HG03521 (cell line): ENCODE measurements around the gene UTS2.

Source experiments
- ATAC-seq: cut with Tn5 transposase; IDR thresholded peaks from one replicate; pipeline ENCODE4 v1.9.1; 2021; ENCODE audit warnings: mild to moderate bottlenecking, moderate library complexity; ENCODE audit not compliant: unreplicated experiment

Gene UTS2, protein sequence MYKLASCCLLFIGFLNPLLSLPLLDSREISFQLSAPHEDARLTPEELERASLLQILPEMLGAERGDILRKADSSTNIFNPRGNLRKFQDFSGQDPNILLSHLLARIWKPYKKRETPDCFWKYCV

DNA sequence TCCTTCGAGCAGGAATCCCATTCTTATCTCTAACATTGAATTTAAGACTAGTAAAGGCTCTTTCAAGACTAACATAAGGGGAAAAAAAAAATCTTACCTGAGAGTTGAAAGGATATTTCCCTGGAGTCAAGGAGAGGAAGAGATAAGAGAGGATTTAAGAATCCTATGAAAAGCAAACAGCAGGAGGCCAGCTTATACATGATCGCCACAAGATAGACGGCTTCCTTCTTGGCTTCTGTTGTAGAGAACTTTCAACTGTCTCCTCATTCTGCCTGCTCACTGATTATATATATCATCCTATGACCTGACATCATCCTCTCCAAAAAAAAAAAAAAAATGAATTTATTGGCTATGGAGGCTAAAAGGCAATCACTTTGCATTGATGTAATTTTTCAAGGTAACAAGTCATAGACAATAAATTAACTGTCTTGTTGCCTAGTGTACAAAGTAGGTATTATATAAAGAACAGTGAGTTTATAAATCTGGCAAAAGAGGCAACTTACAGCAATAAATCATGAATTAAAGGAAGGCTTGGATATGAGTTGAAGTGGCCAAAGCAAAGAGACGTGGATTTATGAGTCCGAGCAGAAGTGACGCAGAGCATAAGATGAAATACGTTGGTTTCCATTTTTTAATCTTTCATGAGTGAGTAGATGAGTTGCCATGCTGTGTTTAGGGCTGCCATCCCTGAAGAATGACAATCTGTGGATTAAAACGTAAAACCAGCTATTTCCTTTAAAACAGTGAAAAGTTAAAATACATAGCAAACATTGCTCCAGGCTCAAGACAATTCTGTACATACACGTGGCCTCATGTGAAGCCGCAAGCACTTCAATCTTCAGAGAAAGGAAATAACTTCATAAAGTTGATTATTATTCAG is at the start of gene UTS2:
TSS of gene UTS2 (minus strand) at position 262 of the 880 bp plus-strand sequence. CDS start at position 200, 62 bp downstream.
- no peak for ATAC-seq

DNA sequence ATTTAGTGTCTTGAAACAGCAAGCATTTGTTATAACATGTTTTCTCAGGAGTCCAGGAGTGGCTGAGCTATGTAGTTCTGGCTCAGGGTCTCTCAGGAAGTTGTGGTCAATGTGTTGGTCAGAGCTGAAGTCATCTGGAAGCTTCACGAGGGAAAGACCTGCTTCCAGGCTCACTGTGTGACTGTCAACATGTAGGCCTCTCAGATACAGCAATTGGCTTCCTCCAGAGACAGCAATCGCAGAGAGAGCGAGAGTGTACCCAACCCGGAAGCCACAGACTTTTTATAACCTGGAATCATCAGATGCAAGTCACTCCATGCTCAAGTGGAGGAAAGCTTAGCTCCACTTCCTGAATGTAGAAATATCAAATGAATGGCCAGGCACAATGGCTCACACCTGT is 46.9 kb upstream of the UTS2 start:
- no peak for ATAC-seq

DNA sequence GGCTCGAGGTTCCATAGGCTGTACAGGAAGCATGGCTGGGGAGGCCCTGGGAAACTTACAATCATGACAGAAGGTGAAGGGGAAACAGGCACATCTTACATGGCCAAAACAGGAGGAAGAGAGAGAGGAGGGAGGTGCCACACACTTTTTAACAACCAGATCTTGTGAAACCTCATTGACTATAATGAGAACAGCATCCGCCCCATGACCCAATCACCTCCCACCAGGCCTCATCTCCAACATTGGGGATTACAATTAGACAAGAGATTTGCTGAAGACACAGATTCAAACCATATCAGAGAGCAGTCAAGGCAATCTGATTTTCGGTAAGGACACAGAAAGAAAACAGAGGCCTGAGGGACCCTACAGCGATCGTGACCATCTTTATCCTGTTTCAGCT is 46.1 kb upstream of the UTS2 start:
- ATAC-seq: no peak

DNA sequence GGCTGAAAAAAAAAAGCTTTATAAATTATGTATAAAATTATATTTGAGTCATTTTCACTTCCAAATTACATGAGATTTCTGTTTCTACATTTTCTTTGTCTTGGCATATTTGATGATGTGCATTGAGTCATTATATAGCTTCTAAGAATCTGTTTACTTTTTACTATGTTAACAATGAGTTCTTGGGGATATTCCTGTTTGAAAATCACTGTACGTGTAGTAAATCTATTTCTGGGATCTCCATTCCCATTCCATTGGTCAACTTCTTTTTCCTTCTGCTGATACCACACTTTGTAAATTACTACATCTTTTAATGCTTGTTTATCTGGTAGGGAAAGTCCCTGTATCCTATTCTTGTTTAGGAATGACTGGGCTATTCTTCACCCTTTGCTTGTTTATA is 44.1 kb upstream of the UTS2 start:
- no peak for ATAC-seq

DNA sequence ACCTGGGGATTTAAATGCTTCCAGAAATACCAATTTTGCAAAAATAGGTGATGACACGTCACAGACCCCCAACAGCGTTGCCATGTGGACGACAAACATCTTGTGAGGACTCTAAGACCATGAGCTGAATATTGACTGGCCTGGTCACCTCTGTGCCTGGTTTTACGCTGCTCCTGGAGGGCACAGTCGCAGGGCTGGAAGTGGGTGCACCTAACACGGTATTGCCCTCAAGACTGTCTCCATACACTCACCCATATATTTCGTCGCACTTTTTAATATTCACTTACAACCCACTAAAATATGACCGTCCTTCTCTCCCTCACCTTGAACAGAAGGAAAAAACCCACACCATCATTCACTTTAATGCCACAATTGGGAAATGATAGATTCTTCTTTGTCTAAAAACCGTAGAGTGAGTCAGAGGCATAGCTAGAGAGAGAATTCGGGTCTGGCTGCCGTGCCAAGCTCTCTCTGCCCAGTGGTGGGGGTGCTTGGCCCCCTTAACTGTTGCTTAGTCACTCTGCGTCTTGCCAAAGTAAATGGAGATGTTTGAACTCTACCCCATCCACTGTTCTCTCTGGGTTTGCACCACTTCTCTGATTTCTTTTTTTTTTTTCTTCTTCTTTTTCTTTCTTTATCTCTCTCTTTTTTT is 40.8 kb upstream of the UTS2 start:
- ATAC-seq: no peak

DNA sequence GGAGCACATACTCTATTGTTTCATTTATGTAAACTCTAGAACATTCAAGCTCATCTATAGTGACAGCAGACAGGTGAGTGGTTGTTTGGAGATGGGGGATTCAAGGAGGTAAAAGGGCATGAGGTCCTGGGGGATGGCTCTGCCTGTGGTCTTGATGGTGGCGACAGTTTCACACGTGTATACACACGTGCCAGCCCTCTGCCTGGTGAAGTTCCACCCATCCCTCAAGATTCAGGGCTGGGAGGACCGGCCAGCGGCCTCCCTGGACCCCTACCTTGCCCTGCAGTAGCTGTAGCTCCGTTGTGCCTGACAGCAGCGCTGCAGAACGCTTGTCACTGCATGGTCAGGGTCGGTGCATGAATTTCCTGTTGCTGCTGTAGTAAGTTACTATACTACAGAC is 38.9 kb upstream of the UTS2 start:
- no peak for ATAC-seq

DNA sequence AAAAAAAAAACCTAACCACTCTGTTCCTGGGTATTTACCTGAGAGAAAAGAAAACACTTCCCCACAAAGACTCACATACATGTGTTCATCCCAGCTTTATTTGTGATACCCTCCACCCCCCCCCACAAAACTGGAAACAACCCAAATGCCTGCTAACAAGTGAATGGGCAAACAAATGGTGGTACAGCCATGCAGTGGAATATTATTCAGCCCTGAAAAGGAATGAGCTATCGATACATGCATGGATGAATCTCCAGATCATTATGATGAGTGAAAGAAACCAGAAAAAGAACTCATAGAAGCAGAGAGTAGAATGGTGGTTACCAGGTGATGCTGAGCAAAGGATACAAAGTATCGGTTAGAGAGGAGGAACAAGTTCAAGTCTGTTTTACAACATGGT is 38.0 kb upstream of the UTS2 start:
- ATAC-seq: no peak

DNA sequence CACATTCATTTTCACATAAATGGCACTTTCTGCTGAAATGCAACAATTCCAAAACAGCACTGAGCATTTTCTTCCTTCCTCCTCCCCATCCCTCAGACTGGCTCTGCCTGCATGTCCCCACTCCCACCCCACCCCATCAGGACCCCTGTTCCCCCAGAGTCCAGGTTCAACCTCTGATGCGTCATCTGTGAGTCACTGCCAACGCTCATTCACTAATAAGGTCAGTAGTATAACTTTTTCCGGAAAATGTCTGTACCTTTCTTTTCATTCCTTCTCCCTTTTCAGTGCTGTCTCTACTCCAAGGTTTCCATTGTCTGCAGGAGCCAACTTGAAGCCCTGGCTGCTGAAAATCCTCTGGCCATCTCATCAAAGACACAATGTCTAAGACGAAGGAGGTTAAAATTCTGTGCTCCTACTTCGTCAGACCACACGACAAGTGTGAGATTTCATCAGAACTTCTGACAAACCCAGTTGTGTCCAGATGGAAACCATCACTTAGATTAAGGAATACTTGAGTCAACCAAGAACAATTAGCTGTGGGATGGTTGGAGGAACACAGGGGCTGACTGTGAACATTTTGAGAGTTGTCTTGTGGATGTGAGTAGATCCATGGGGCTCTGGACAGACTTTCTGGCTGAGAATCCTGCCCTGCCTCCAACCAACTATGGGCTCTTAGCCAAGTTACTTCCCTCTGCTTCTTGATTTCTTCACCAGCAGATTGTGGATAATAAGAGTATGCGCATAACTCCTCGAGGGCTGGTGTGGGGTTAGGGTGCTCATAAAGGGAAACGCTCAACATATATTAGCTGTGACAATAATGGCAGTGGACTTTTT is 35.6 kb upstream of the UTS2 start:
- ATAC-seq: no peak

DNA sequence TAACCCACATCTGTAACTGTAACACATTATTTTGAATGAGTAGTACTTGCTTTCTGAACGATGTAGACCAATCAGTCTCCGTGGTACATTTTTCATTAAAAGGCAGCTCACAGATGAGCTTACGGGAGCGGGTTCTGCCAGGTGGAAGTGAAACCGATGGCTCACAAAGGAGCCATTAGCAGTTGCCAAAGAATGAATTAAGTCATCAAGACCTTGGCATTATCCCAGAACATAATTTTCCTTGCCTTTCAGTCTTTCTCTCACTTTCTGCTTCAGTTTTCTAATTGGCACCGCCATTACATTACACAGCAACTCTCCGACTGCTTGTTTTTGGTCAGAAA is 33.5 kb upstream of the UTS2 start:
- no peak for ATAC-seq

DNA sequence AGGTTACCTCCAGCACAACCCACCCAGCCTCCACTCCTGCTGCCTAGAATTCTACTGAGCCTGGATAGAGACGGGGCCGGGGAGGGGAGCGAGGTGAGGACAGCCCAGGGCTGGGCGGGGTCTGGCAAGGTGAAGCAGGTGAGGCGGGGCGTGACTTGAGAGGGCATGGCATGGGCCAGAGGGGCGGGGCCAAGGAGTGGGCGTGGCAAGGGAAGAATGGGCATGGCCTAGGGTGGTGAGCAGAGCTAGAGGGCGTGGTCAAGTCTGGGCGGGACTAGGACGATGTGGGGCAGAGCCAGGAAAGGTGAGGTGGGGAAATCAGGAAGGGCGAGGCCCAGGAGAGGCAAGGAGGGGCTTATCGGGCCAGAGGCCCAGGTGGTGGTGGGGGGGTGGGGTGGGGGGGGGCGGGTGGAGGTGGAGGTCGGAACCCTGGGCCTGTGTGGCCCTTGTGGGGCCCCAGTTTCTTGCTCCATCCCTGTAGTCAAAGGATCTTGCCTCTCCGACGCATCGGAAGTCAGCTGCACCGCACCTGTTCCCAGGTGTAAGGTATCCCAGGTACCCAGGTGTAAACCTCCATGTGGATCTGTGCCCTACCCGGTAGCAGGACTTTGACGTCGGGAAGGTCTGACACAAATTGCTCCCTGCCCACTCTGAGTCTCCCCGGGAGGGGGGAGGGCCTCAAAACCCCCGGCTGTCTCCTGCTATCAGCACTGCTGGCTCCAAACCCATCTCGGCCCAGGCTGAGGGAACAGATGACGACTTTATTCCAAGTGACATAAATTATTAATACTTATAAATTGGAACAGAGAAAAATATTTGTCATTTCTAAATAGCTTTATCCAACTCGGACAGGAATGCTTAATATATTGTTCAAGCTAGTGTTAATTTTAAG is 32.9 kb upstream of the UTS2 start:
- no peak for ATAC-seq

DNA sequence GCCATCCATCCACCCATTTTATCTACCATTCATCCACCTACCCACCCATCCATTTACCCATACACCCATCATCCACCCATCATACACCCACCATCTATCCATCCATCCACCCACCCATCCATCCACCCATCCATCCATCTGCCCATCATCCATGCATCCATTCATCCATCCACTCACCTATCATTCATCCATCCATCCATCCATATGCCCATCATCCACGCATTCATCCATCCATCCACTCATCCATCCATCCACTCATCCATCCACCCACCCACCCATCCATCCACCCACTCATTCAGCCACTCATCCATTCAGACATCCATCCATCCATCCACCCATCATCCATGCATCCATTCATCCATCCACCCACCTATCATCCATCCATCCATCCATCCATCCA is 31.9 kb upstream of the UTS2 start:
- ATAC-seq: no peak

DNA sequence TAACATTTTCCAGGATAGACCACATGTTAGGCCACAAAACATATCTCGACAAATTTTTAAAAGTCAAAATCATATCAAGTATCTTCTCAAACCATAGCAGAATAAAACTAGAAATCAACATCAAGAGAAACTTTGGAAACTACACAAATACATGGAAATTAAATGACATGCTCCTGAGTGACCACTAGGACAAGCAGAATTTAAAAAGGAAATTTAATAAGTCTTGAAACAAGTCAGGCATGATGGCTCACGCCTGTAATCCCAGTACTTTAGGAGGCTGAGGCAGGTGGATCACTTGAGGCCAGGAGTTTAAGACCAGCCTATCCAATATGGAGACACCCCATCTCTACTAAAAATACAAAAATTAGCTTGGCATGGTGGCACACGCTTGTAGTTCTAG is 26.4 kb upstream of the UTS2 start:
- no peak for ATAC-seq

DNA sequence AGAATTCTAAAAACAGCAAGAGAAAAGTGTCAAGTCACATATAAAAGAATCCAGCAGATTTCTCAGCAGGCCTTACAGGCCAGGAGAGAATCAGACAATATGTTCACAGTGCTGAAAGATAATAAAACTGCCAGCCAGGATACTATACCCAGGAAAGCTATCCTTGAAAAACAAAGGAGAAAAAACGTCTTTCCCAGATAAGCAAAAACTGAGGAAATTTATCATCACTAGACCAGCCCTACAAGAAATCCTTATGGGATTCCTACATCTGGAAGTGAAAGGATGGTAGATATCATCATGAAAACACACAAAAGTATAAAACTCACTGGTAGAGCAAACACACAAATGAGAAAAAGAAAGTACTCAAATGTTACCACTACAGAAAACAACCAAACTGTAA is 25.2 kb upstream of the UTS2 start:
- no peak for ATAC-seq

DNA sequence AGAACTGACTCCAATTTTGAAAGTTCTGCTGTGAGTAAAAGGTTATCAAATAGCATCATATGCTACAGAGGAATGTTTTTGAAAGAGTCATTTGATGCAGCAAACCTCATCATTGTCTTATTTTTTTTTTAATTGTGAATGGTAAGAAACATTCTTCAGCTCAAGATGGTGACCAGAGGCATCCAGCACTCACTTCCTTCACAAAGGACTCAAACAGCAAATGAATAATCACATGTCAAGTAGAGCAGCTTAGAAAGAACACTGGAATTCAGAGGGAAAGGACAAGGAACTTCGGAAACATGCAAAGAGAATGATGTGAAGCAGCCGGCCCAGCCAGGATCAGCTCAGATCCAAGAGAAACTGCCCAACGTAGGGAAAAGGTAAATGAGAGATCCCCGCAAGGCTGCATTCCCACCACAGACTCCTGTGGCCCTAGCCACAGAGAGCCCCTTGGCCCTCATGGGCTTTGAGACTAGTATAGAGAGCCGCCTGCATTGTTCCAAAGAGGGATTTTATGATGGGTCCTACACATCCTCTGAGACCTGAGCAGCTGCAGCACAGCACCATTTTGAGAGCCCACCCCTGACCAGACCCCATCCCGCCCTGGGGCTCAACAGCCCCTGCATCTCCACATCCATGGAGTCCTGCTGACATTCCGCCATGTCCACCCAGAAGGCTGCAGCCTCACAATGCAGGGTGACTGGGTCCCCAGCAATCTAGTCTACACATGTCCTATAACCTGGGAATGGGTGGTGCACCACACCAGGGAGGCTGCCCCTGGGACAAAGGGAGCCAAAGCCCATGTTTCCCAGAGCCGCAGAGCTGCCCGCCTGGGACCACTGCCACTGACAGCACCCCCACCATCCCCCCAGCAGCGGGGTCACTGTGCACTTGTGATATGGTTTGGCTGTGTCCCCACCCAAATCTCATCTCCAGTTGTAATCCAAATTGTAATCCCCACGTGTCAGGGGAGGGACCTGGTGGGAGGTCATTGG is 21.2 kb upstream of the UTS2 start:
- no peak for ATAC-seq

DNA sequence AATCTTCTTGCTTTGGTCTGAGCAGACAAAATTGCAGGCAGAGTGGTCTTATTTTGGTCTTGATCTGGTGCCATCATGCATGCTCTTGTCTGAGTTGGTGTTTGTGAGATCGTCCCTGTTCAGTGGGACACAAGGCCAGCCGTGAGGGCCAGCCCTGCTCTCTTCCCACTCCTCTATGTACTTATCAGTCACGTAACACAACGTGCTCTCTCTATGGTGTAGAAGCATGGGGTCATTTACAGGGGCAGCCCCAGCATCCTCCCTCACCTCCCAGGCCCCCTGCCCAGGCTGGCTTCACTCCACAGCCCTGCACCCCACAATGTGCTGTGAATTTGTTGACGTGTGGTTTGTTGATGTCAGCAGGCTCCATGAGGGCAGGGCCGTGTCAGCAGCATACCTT is 18.3 kb upstream of the UTS2 start:
- ATAC-seq: no peak

DNA sequence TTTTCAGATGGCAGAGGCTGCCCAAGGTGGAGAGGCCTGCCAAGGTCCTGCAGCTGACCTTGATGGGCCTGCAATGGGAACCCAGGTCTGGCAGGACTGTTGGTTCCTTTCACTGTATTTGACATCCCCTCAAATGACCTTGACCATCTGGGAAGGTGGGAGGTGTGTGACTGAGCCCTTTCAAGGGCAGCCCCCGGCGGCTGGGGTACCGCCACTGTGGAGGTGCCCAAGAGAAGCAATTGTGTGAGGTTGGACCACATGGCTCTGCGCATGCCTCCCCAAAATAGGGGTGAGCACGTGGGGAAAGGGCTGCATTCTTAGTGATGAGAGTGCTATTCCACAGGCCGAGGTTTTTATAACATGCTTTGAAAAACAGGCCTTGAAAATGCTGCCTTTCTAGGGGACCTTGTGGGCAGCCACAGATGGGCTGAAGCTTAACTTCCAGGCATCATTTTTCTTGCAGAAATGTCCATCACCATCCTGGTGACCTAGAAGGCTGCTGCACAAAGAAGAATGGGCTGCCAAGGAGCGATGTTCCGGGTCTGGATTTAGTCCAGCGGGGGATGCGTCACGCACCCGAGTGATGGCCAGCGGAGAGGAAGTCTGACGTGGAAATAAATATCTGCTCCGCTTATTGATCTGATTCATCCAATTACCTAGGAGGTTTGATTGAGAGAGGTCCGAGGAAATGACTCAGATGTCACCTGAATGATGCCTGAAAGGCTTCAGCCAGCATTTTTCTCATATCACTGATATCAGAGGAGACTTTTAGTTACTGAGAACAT is 16.5 kb upstream of the UTS2 start:
- no peak for ATAC-seq

DNA sequence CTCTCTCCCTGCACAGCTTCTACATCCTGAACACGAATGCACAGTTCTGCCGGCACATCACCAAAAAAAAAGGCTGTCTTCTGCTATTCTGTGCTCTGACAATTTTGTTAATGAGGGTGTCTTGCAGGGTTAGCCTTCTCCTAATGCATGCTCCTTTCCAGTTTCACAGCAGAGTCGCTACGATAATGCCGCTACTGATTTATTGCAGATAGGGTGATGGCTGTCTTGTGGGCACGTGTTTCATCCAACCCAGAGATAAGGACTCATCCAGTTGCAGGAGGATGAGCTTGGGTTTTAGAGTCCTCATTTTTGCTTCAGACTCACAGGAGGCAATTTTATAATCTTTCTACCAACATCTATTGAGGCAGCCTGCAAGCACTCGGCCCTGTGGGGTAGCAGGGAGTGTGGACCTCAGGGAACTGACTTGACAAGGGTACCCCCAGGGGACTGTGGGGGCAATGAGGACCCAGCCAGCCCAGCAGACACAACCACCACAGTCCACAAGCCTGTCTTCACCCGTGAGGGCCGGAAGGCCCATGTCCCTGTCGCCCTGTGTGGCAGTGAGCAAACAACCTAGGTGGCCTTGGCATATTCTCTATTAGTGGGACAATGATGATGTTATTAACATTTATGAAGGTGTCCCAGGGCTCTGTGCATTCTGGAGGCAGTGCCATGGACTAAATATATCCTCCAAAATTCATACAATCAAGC is 15.4 kb upstream of the UTS2 start:
- ATAC-seq: no peak

DNA sequence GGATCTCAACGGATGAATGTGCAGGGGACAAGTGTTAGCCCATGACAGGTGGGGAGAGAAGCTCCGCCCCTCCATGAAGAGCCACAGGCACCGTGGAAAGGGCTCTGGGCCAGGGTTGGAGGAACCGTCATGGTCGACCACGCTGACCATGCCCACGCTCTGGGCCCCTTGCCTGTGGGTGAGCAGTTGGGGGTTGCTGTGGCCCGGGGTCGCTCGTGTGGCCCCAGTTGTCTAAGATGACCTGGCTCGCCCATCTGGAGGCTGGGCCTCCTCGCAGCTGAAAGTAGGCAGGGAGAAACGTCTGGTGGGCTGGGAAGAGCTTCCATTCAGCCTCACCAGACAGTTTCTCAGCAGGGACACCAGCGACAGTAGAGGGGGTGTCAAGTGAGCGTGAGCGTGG is 13.1 kb upstream of the UTS2 start:
- ATAC-seq: no peak
